Neural cell (in vitro differentiated cells): ENCODE measurements around the gene WARS2.

Source experiments
- CTCF ChIP-seq: fragments of 450-650 bp; IDR thresholded peaks from 2 replicates; pipeline ENCODE4 v1.5.1; 2014; ENCODE audit warnings: antibody characterized with exemption, mild to moderate bottlenecking, moderate library complexity; ENCODE audit not compliant: poor library complexity, severe bottlenecking
- EP300 ChIP-seq: fragments of 450-650 bp; conservative IDR thresholded peaks from 2 replicates; pipeline ENCODE4 v1.6.1; 2014; ENCODE audit warnings: antibody characterized with exemption, mild to moderate bottlenecking, moderate library complexity; ENCODE audit not compliant: poor library complexity, severe bottlenecking
- EZH2 ChIP-seq: fragments of 200-600, 300-800 bp; shearing (Covaris generic), sonication (generic); IDR thresholded peaks from 2 replicates; pipeline ENCODE4 v1.6.1; 2014; ENCODE audit warnings: antibody characterized with exemption, low read length, borderline replicate concordance, mild to moderate bottlenecking; ENCODE audit not compliant: insufficient read depth, poor library complexity, severe bottlenecking
- POLR2AphosphoS5 ChIP-seq: IDR thresholded peaks from 2 replicates; pipeline ENCODE4 v1.6.1; 2012
- RAD21 ChIP-seq: fragments of 450-650 bp; conservative IDR thresholded peaks from 2 replicates; pipeline ENCODE4 v1.6.1; 2014; ENCODE audit warnings: antibody characterized with exemption, mild to moderate bottlenecking, moderate library complexity
- REST ChIP-seq: IDR thresholded peaks from 2 replicates; pipeline ENCODE4 v1.6.1; 2012; ENCODE audit warnings: borderline replicate concordance
- SMC3 ChIP-seq: fragments of 450-650 bp; conservative IDR thresholded peaks from 2 replicates; pipeline ENCODE4 v1.6.1; 2014; ENCODE audit warnings: antibody characterized with exemption, mild to moderate bottlenecking, moderate library complexity; ENCODE audit not compliant: poor library complexity
- TAF1 ChIP-seq: IDR thresholded peaks from 2 replicates; pipeline ENCODE4 v1.6.1; 2012; ENCODE audit warnings: low read depth

GRCh38 chr1:119102051-119102450 lies 38.4 kb downstream of the WARS2 start:
- TF ChIP-seq POLR2AphosphoS5 (no peak), CTCF (no peak), RAD21 (no peak), REST (no peak), SMC3 (no peak), TAF1 (no peak), EP300 (no peak), EZH2 (no peak)
